Astrocyte (in vitro differentiated cells and primary cell): ENCODE results near the gene BLOC1S5. TPM values are rescaled to one million over a fixed set of nuclear protein-coding genes. Genes with fewer than 3 reads are reported as not detected.

ENCODE experiments used
- DNase-seq: peaks from one replicate; pipeline ENCODE4 v3.0.0-alpha.2; 2010; ENCODE audit warnings: low read depth
- FAIRE-seq: peaks from 2 replicates; lab custom pipeline; 2011; peaks lifted over from hg19 to GRCh38; lab: Jason Lieb, UNC
- H2AFZ ChIP-seq: 2 replicates; pipeline ENCODE4 v1.6.0; 2012; ENCODE audit warnings: low read depth, low read length, inconsistent platforms
- H3K27ac ChIP-seq: 2 replicates; pipeline ENCODE4 v1.5.1; 2011; ENCODE audit warnings: low read depth, low read length, inconsistent platforms
- H3K27me3 ChIP-seq: 2 replicates; pipeline ENCODE4 v1.6.0; 2011; ENCODE audit warnings: low read length, inconsistent platforms; ENCODE audit not compliant: insufficient read depth
- H3K36me3 ChIP-seq: 2 replicates; pipeline ENCODE4 v1.5.1; 2011; ENCODE audit warnings: low read length, inconsistent platforms; ENCODE audit not compliant: insufficient read depth
- H3K4me1 ChIP-seq: 2 replicates; pipeline ENCODE4 v1.5.1; 2011; ENCODE audit warnings: low read length, inconsistent platforms; ENCODE audit not compliant: insufficient read depth
- H3K4me2 ChIP-seq: 2 replicates; pipeline ENCODE4 v1.6.0; 2012; ENCODE audit warnings: low read length, inconsistent platforms
- H3K4me3 ChIP-seq: 2 replicates; pipeline ENCODE4 v1.5.1; 2011; ENCODE audit warnings: low read depth, mild to moderate bottlenecking, low read length, inconsistent platforms; ENCODE audit not compliant: insufficient read depth
- H3K79me2 ChIP-seq: 2 replicates; pipeline ENCODE4 v1.6.0; 2012; ENCODE audit warnings: mild to moderate bottlenecking, low read length, inconsistent platforms; ENCODE audit not compliant: insufficient read depth
- H3K9ac ChIP-seq: 2 replicates; pipeline ENCODE4 v1.6.0; 2012; ENCODE audit warnings: mild to moderate bottlenecking, low read length, inconsistent platforms
- H3K9me3 ChIP-seq: 2 replicates; pipeline ENCODE4 v1.5.1; 2012; ENCODE audit warnings: low read depth, mild to moderate bottlenecking, low read length, inconsistent platforms; ENCODE audit not compliant: insufficient read depth
- H4K20me1 ChIP-seq: 2 replicates; pipeline ENCODE4 v1.6.0; 2012; ENCODE audit warnings: low read length, inconsistent platforms; ENCODE audit not compliant: insufficient read depth
- H3K27ac Mint-ChIP-seq: one replicate; pipeline ENCODE4 v1.8.0; 2021; ENCODE audit warnings: mild to moderate bottlenecking, mixed read lengths; ENCODE audit not compliant: unreplicated experiment
- H3K27me3 Mint-ChIP-seq: one replicate; pipeline ENCODE4 v1.8.0; 2021; ENCODE audit warnings: low read depth, mixed read lengths; ENCODE audit not compliant: unreplicated experiment
- H3K36me3 Mint-ChIP-seq: one replicate; pipeline ENCODE4 v1.8.0; 2021; ENCODE audit warnings: low read depth, mixed read lengths; ENCODE audit not compliant: unreplicated experiment
- H3K4me1 Mint-ChIP-seq: one replicate; pipeline ENCODE4 v1.8.0; 2021; ENCODE audit warnings: low read depth, mixed read lengths; ENCODE audit not compliant: unreplicated experiment
- H3K4me3 Mint-ChIP-seq: one replicate; pipeline ENCODE4 v1.8.0; 2021; ENCODE audit warnings: mild to moderate bottlenecking, moderate library complexity, mixed read lengths; ENCODE audit not compliant: unreplicated experiment
- H3K9me3 Mint-ChIP-seq: one replicate; pipeline ENCODE4 v1.8.0; 2021; ENCODE audit warnings: mild to moderate bottlenecking, mixed read lengths; ENCODE audit not compliant: unreplicated experiment
- EZH2 ChIP-seq: IDR thresholded peaks from 2 replicates; pipeline ENCODE4 v1.6.1; 2012; ENCODE audit warnings: mild to moderate bottlenecking, low read length, inconsistent platforms; ENCODE audit not compliant: insufficient read depth
- total RNA-seq: library from RNA; stranded (reverse); gene quantifications from 2 replicates; pipeline ENCODE4 v1.2.1, GENCODE V29; 2021
- TF ChIP-seq, protein P1 (sequence below): IDR thresholded peaks from 2 replicates; pipeline ENCODE4 v1.5.1; 2011; ENCODE audit warnings: low read depth, mild to moderate bottlenecking, inconsistent platforms, low read length, moderate library complexity; ENCODE audit not compliant: insufficient read depth

The BLOC1S5 gene
- total RNA-seq, 1 donor from 2014 or later, result 8.2 TPM

DNA sequence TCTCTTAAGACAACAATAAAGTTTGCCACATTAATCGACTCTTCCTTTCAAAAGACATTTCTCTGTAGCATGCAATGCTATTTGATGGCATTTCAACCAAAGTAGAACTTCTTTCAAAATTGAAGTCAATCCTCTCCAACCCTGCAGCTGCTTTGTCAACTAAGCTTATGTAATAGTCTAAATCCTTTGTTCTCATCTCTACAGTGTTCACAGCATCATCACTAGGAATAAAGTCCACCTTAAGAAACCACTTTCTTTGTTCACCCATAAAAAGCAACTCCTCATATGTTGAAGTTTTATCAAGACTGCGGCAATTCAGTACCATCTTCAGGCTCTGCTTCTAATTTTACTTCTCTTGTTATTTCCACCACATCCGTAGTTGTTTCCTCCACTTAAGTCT lies 11.5 kb upstream of the BLOC1S5 start:
- peaks cover 8% of the 10 kb centered on the region for H3K4me1 ChIP-seq
- H3K9ac ChIP-seq, result no peak overlapping the region
- peaks cover 14% of the 10 kb centered on the region for H3K4me1 Mint-ChIP-seq
- no peaks in the 10 kb centered on the region for H3K79me2 ChIP-seq
- no peak overlapping the region for H3K27ac ChIP-seq
- H3K27me3 ChIP-seq, result no peaks in the 10 kb centered on the region
- no peaks in the 10 kb centered on the region for H3K9me3 ChIP-seq
- TF ChIP-seq, protein P1, sequence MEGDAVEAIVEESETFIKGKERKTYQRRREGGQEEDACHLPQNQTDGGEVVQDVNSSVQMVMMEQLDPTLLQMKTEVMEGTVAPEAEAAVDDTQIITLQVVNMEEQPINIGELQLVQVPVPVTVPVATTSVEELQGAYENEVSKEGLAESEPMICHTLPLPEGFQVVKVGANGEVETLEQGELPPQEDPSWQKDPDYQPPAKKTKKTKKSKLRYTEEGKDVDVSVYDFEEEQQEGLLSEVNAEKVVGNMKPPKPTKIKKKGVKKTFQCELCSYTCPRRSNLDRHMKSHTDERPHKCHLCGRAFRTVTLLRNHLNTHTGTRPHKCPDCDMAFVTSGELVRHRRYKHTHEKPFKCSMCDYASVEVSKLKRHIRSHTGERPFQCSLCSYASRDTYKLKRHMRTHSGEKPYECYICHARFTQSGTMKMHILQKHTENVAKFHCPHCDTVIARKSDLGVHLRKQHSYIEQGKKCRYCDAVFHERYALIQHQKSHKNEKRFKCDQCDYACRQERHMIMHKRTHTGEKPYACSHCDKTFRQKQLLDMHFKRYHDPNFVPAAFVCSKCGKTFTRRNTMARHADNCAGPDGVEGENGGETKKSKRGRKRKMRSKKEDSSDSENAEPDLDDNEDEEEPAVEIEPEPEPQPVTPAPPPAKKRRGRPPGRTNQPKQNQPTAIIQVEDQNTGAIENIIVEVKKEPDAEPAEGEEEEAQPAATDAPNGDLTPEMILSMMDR, result no peak
- no peak for TF ChIP-seq EZH2
- no peak for DNase-seq
- no peaks in the 10 kb centered on the region for H3K9me3 Mint-ChIP-seq
- no peak for FAIRE-seq
- H3K27ac Mint-ChIP-seq, result no peak overlapping the region
- H3K4me2 ChIP-seq, result no peak overlapping the region
- no peaks in the 10 kb centered on the region for H3K36me3 Mint-ChIP-seq
- no peaks in the 10 kb centered on the region for H3K36me3 ChIP-seq
- H4K20me1 ChIP-seq, result no peaks in the 10 kb centered on the region
- no peak overlapping the region for H3K4me3 ChIP-seq
- no peaks in the 10 kb centered on the region for H3K27me3 Mint-ChIP-seq
- H2AFZ ChIP-seq, result no peak overlapping the region
- no peak overlapping the region for H3K4me3 Mint-ChIP-seq

DNA sequence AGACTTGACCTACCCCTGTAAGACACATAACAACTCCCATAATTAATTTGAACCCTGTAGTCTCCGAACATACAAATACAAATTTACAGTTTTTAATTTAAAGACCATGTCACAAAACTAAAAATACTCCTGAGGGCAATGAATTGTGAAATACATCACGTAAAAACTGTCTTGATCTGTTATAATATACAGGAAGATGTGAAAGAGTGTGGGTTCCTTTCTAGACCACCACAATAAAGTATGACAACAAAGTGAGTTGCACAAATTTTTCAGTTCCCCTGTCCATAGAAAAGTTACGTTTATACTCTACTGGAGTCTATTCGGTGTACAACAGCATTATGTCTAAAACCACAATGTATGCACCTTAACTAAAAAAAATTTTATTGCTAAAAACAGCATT lies 11.0 kb upstream of the BLOC1S5 start:
- Mint-ChIP-seq H3K9me3 (no peaks in the 10 kb centered on the region), H3K4me3 (no peak overlapping the region), H3K27ac (no peak overlapping the region), H3K36me3 (no peaks in the 10 kb centered on the region), H3K27me3 (no peaks in the 10 kb centered on the region), H3K4me1 (peaks cover 10% of the 10 kb centered on the region)
- Histone ChIP-seq H3K4me2 (no peak overlapping the region), H3K27me3 (no peaks in the 10 kb centered on the region), H4K20me1 (no peaks in the 10 kb centered on the region), H2AFZ (no peak overlapping the region), H3K36me3 (no peaks in the 10 kb centered on the region), H3K4me1 (peaks cover 2% of the 10 kb centered on the region), H3K79me2 (no peaks in the 10 kb centered on the region), H3K4me3 (no peak overlapping the region), H3K9me3 (no peaks in the 10 kb centered on the region), H3K27ac (no peak overlapping the region), H3K9ac (no peak overlapping the region)
- TF ChIP-seq, protein P1, result no peak
- TF ChIP-seq EZH2, result no peak
- DNase-seq (no peak), FAIRE-seq (no peak)

DNA sequence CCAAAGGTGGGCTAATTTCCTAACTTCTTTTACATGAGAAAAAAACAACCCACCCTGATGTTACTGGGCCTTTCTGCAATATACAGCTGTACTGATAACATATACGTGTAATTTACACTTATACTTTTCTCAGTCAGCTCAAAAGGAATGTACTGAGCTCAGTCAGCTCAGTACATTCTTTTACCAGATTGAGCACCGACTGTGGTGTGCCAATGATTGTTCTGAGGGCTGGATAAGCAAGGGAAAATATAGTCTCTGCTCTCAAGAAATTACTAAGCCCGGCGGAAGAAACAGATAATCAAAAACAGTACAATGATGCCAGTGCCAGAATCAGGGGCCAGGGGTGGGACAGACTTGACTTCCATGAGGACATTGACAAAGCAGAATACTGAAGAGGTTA lies 10.0 kb upstream of the BLOC1S5 start:
- Histone ChIP-seq H4K20me1 (no peaks in the 10 kb centered on the region), H3K79me2 (no peaks in the 10 kb centered on the region), H3K9me3 (no peaks in the 10 kb centered on the region), H3K36me3 (no peaks in the 10 kb centered on the region), H3K27ac (no peak overlapping the region), H3K27me3 (no peaks in the 10 kb centered on the region), H2AFZ (no peak overlapping the region), H3K4me3 (no peak overlapping the region), H3K4me1 (no peaks in the 10 kb centered on the region), H3K9ac (no peak overlapping the region), H3K4me2 (no peak overlapping the region)
- Mint-ChIP-seq H3K36me3 (no peaks in the 10 kb centered on the region), H3K4me3 (no peak overlapping the region), H3K9me3 (no peaks in the 10 kb centered on the region), H3K4me1 (peaks cover 5% of the 10 kb centered on the region), H3K27me3 (no peaks in the 10 kb centered on the region), H3K27ac (peak overlapping the region; percentile 55)
- DNase-seq, result no peak
- TF ChIP-seq, protein P1, result no peak
- TF ChIP-seq EZH2, result no peak
- no peak for FAIRE-seq
